IMR-90 (cell line): ENCODE measurements around the gene ALPI. TPM values are rescaled to one million over a fixed set of nuclear protein-coding genes. Genes with fewer than 3 reads are reported as not detected.

ENCODE experiments used
- ATAC-seq: fragments of 200-7000 bp; cut with Tn5 transposase; 2 replicates; pipeline ENCODE4 v1.9.1; 2020; ENCODE audit warnings: low read depth, mild to moderate bottlenecking, moderate library complexity
- BruUV-seq: library from RNA; stranded (reverse); fragments of 400-500 nt; replicated peaks from 2 replicates; lab custom pipeline; 2021; lab: Mats Ljungman, UMichigan
- CTCF ChIA-PET: fragments of 300-600 bp; formaldehyde crosslinking; extraction: SDS; loops from one replicate; lab custom pipeline; 2021; ENCODE audit warnings: antibody characterized with exemption; lab: Yijun Ruan, JAX
- POLR2A ChIA-PET: fragments of 300-600 bp; sonication (Branson Sonifier 250); formaldehyde crosslinking; loops from one replicate; lab custom pipeline; 2022; ENCODE audit warnings: antibody characterized with exemption; ENCODE audit not compliant: unreplicated experiment; lab: Charles Lee
- DNase-seq: peaks from one replicate; pipeline ENCODE4 v3.0.0; 2013
- H2AFZ ChIP-seq: replicated peaks from 2 replicates; pipeline ENCODE3; 2013; ENCODE audit warnings: low read length, mild to moderate bottlenecking; ENCODE audit not compliant: poor library complexity
- H2AK5ac ChIP-seq: 2 replicates; pipeline ENCODE4 v1.6.1; 2013; ENCODE audit warnings: low read depth, low read length, inconsistent platforms
- H2AK9ac ChIP-seq: replicated peaks from 2 replicates; pipeline ENCODE3; 2013; ENCODE audit warnings: mild to moderate bottlenecking, low read depth, low read length, moderate library complexity; ENCODE audit not compliant: poor library complexity
- H2BK120ac ChIP-seq: 2 replicates; pipeline ENCODE4 v1.6.1; 2013; ENCODE audit warnings: low read depth, low read length, inconsistent platforms
- H2BK15ac ChIP-seq: 3 replicates; pipeline ENCODE4 v1.6.1; 2013; ENCODE audit warnings: low read depth, low read length, inconsistent platforms
- H2BK20ac ChIP-seq: 2 replicates; pipeline ENCODE4 v1.6.1; 2013; ENCODE audit warnings: low read depth, mild to moderate bottlenecking, inconsistent platforms, low read length, moderate library complexity
- H2BK5ac ChIP-seq: 2 replicates; pipeline ENCODE4 v1.6.1; 2013; ENCODE audit warnings: mild to moderate bottlenecking, low read depth, low read length, inconsistent platforms; ENCODE audit not compliant: poor library complexity, severe bottlenecking
- H3K14ac ChIP-seq: replicated peaks from 2 replicates; pipeline ENCODE4 v1.6.1; 2013; ENCODE audit warnings: low read depth, low read length, inconsistent platforms
- H3K18ac ChIP-seq: 2 replicates; pipeline ENCODE4 v1.6.1; 2013; ENCODE audit warnings: low read depth, low read length, control low read depth
- H3K23ac ChIP-seq: 2 replicates; pipeline ENCODE4 v1.6.1; 2013; ENCODE audit warnings: low read depth, low read length, inconsistent platforms
- H3K27ac ChIP-seq: 2 replicates; pipeline ENCODE4 v1.5.1; 2013; ENCODE audit warnings: mild to moderate bottlenecking, control low read depth, low read length; ENCODE audit not compliant: insufficient read depth
- H3K27me3 ChIP-seq: 2 replicates; pipeline ENCODE4 v1.6.1; 2013; ENCODE audit warnings: low read length; ENCODE audit not compliant: control insufficient read depth, insufficient read depth
- H3K36me3 ChIP-seq: 2 replicates; pipeline ENCODE4 v1.6.1; 2013; ENCODE audit warnings: low read length, mixed read lengths; ENCODE audit not compliant: control insufficient read depth, insufficient read depth
- H3K4ac ChIP-seq: 2 replicates; pipeline ENCODE4 v1.6.1; 2013; ENCODE audit warnings: low read depth, low read length, inconsistent platforms
- H3K4me1 ChIP-seq: 2 replicates; pipeline ENCODE4 v1.6.1; 2013; ENCODE audit warnings: low read length, mixed read lengths; ENCODE audit not compliant: control insufficient read depth, insufficient read depth
- H3K4me2 ChIP-seq: 2 replicates; pipeline ENCODE4 v1.6.1; 2013; ENCODE audit warnings: low read depth, mild to moderate bottlenecking, control low read depth, low read length, moderate library complexity
- H3K4me3 ChIP-seq: 2 replicates; pipeline ENCODE4 v1.5.1; 2013; ENCODE audit warnings: low read depth, mild to moderate bottlenecking, control low read depth, low read length, moderate library complexity; ENCODE audit not compliant: insufficient read depth
- H3K56ac ChIP-seq: 2 replicates; pipeline ENCODE4 v1.6.1; 2013; ENCODE audit warnings: low read length, inconsistent platforms; ENCODE audit not compliant: insufficient read depth; ENCODE audit errors: extremely low read depth
- H3K79me1 ChIP-seq, 2 experiments: 2 replicates each; pipeline ENCODE4 v1.6.1; 2013; ENCODE audit warnings: low read length in 2 of 2, inconsistent platforms in 1 of 2, low read depth in 1 of 2
- H3K9ac ChIP-seq: 2 replicates; pipeline ENCODE4 v1.6.1; 2013; ENCODE audit warnings: low read depth, low read length, control low read depth
- H3K9me1 ChIP-seq: 2 replicates; pipeline ENCODE4 v1.6.1; 2013; ENCODE audit warnings: low read length, inconsistent platforms; ENCODE audit not compliant: insufficient read depth
- H3K9me3 ChIP-seq: 2 replicates; pipeline ENCODE4 v1.6.1; 2013; ENCODE audit warnings: low read length; ENCODE audit not compliant: control insufficient read depth, insufficient read depth
- H4K20me1 ChIP-seq: 2 replicates; pipeline ENCODE4 v1.6.1; 2013; ENCODE audit warnings: low read length, inconsistent platforms; ENCODE audit not compliant: insufficient read depth
- H4K5ac ChIP-seq: 2 replicates; pipeline ENCODE4 v1.6.1; 2013; ENCODE audit warnings: mild to moderate bottlenecking, low read depth, low read length, control low read depth
- H4K8ac ChIP-seq, 2 experiments: 2 replicates each; pipeline ENCODE4 v1.6.1; 2013; ENCODE audit warnings: low read depth in 2 of 2, low read length in 2 of 2, control low read depth in 1 of 2, inconsistent platforms in 1 of 2
- H4K91ac ChIP-seq: 2 replicates; pipeline ENCODE4 v1.6.1; 2013; ENCODE audit warnings: low read depth, low read length, inconsistent platforms; ENCODE audit not compliant: insufficient read depth
- BHLHE40 ChIP-seq: fragments of 150-350 bp; IDR thresholded peaks from 2 replicates; pipeline ENCODE4 v1.6.1; 2016; ENCODE audit warnings: mild to moderate bottlenecking, low read depth, low read length
- CEBPB ChIP-seq: IDR thresholded peaks from 2 replicates; pipeline ENCODE4 v1.6.1; 2012; ENCODE audit warnings: low read depth, low read length, improper control_type of control experiment
- CHD1 ChIP-seq: IDR thresholded peaks from 2 replicates; pipeline ENCODE4 v1.6.1; 2012; ENCODE audit warnings: low read depth, low read length, improper control_type of control experiment
- CTCF ChIP-seq: conservative IDR thresholded peaks from 2 replicates; pipeline ENCODE4 v1.5.1; 2012; ENCODE audit warnings: mild to moderate bottlenecking, low read depth, low read length, improper control_type of control experiment
- ELK1 ChIP-seq: fragments of 150-350 bp; IDR thresholded peaks from 2 replicates; pipeline ENCODE4 v1.6.1; 2016; ENCODE audit warnings: low read depth, mild to moderate bottlenecking, low read length, moderate library complexity, borderline replicate concordance
- FOS ChIP-seq: fragments of 150-350 bp; IDR thresholded peaks from 2 replicates; pipeline ENCODE4 v1.6.1; 2016; ENCODE audit warnings: low read depth, low read length
- MAFK ChIP-seq: IDR thresholded peaks from 2 replicates; pipeline ENCODE4 v1.6.1; 2012; ENCODE audit warnings: low read depth, low read length, improper control_type of control experiment
- MAZ ChIP-seq: IDR thresholded peaks from 2 replicates; pipeline ENCODE4 v1.6.1; 2012; ENCODE audit warnings: low read depth, mild to moderate bottlenecking, low read length, improper control_type of control experiment, moderate library complexity, borderline replicate concordance
- MXI1 ChIP-seq: IDR thresholded peaks from 2 replicates; pipeline ENCODE4 v1.6.1; 2012; ENCODE audit warnings: low read depth, mild to moderate bottlenecking, low read length, moderate library complexity, borderline replicate concordance
- NFE2L2 ChIP-seq: fragments of 150-350 bp; IDR thresholded peaks from 2 replicates; pipeline ENCODE4 v1.6.1; 2016; ENCODE audit warnings: low read depth, mild to moderate bottlenecking, low read length
- POLR2A ChIP-seq: IDR thresholded peaks from 2 replicates; pipeline ENCODE4 v1.6.1; 2012; ENCODE audit warnings: mild to moderate bottlenecking, low read depth, low read length
- RAD21 ChIP-seq: IDR thresholded peaks from 2 replicates; pipeline ENCODE4 v1.6.1; 2012; ENCODE audit warnings: low read length, improper control_type of control experiment
- RCOR1 ChIP-seq: IDR thresholded peaks from 2 replicates; pipeline ENCODE4 v1.6.1; 2012; ENCODE audit warnings: mild to moderate bottlenecking, low read length, improper control_type of control experiment; ENCODE audit not compliant: insufficient replicate concordance
- RFX5 ChIP-seq: IDR thresholded peaks from 2 replicates; pipeline ENCODE4 v1.8.0; 2012; ENCODE audit warnings: low read depth, mild to moderate bottlenecking, low read length, moderate library complexity
- SMC3 ChIP-seq: fragments of 150-350 bp; IDR thresholded peaks from 2 replicates; pipeline ENCODE4 v1.6.1; 2016; ENCODE audit warnings: low read depth, mild to moderate bottlenecking, antibody characterized with exemption, low read length, moderate library complexity
- USF2 ChIP-seq: fragments of 150-350 bp; IDR thresholded peaks from 2 replicates; pipeline ENCODE4 v1.6.1; 2017; ENCODE audit warnings: mild to moderate bottlenecking, antibody characterized with exemption, low read length, low read depth
- WGBS, 2 experiments: methylation state at CpG; one replicate each; pipeline versions ENCODE4 v1.1.5 to v1.1.7; 2013; ENCODE audit warnings: missing lambda C conversion rate in 2 of 2; ENCODE audit not compliant: insufficient read length in 1 of 2; ENCODE audit errors: extremely low coverage in 2 of 2; 5-methylcytosine and 5-hydroxymethylcytosine counted together
- dilution Hi-C: fragments of 300-500 bp; cut with HindIII; formaldehyde crosslinking; loops from one replicate; pipeline ENCODE4 v1.14.3; 2018; ENCODE audit warnings: low sequenced_read_pairs; ENCODE audit not compliant: unreplicated experiment
- in situ Hi-C: fragments of 300-500 bp; cut with MboI; formaldehyde crosslinking; loops from 3 replicates; pipeline ENCODE4 v1.14.3; 2019; ENCODE audit warnings: low sequenced_read_pairs, inconsistent platforms, mixed read lengths
- intact Hi-C: fragments of 100-400 bp; cut with micrococcal nuclease; formaldehyde crosslinking; loops from 2 replicates; pipeline ENCODE4 v1.10.0; 2022
- polyA plus RNA-seq, 3 experiments: library from polyadenylated mRNA; depleted of rRNA; stranded (reverse); fragments of >200 nt; gene quantifications; 2 replicates each; pipeline ENCODE4 v1.2.3, GENCODE V29; 2012; ENCODE audit warnings: low replicate concordance in 1 of 3
- total RNA-seq: library from RNA; depleted of rRNA; stranded (reverse); fragments of >200 nt; gene quantifications from 2 replicates; pipeline ENCODE4 v1.2.3, GENCODE V29; 2012

ALPI gene
- total and polyA plus RNA-seq, 2 of the 4 experiments (the other 2 are of a cell fraction), result not detected

GRCh38 chr2:232496501-232497270 lies 40.7 kb downstream of the ALPI start:
- no peak overlapping the region for H3K4me3 ChIP-seq
- POLR2A ChIA-PET, result no interaction called here
- H2BK20ac ChIP-seq, result no peak overlapping the region
- H3K4me1 ChIP-seq, result no peaks in the 10 kb centered on the region
- no peak overlapping the region for H3K56ac ChIP-seq
- BruUV-seq, result no TSS peak
- no peak overlapping the region for H4K8ac ChIP-seq
- no peak overlapping the region for H2BK15ac ChIP-seq
- no peak overlapping the region for H3K18ac ChIP-seq
- no peak overlapping the region for H4K5ac ChIP-seq
- H3K14ac ChIP-seq, result no peak overlapping the region
- H4K91ac ChIP-seq, result no peak overlapping the region
- H2AK5ac ChIP-seq, result no peak overlapping the region
- no peaks in the 10 kb centered on the region; the same call in 1 of the 2 replicates for H4K20me1 ChIP-seq
- H3K9me1 ChIP-seq, result no peaks in the 10 kb centered on the region
- 66% methylated on average over 8 of the region's 20 CpGs; no CpG with 5 or more reads in 1 of the 2 experiments for WGBS, 2 experiments
- dilution Hi-C loops (no loop called here), intact Hi-C loops (no loop called here), in situ Hi-C loops (no loop called here)
- H3K27ac ChIP-seq, result no peak overlapping the region
- no peak overlapping the region for H3K9ac ChIP-seq
- H3K23ac ChIP-seq, result no peak overlapping the region
- H3K79me1 ChIP-seq, result no peaks in the 10 kb centered on the region
- no peaks in the 10 kb centered on the region for H3K9me3 ChIP-seq
- DNase-seq (no peak), ATAC-seq (no peak)
- no peak overlapping the region for H2AK9ac ChIP-seq
- H3K27me3 ChIP-seq, result peaks cover 57% of the 10 kb centered on the region
- no peak overlapping the region for H2BK5ac ChIP-seq
- no peak overlapping the region for H3K4me2 ChIP-seq
- no peak overlapping the region for H2AFZ ChIP-seq
- H2BK120ac ChIP-seq, result no peak overlapping the region
- TF ChIP-seq CTCF, result no peak
- no peak for TF ChIP-seq CHD1
- no peak for TF ChIP-seq RCOR1
- TF ChIP-seq POLR2A, result no peak
- no peak for TF ChIP-seq RFX5
- no peak for TF ChIP-seq RAD21
- no peak for TF ChIP-seq NFE2L2
- TF ChIP-seq MXI1, result no peak
- TF ChIP-seq ELK1, result no peak
- TF ChIP-seq CEBPB, result no peak
- TF ChIP-seq USF2, result no peak
- no peak for TF ChIP-seq SMC3
- TF ChIP-seq MAZ, result no peak
- no peak for TF ChIP-seq BHLHE40
- TF ChIP-seq MAFK, result no peak
- no peak for TF ChIP-seq FOS
- H3K36me3 ChIP-seq, result no peaks in the 10 kb centered on the region
- CTCF ChIA-PET, result no interaction called here
- H3K4ac ChIP-seq, result no peak overlapping the region
